Inferior parietal cortex (tissue), 1 donor: Measurements from ENCODE around the gene HDAC8.
"Not testable (repeated sequence)": the region's sequence is repeated elsewhere in the genome, so short reads cannot be mapped to it uniquely, and the experiment has no call there.

ENCODE experiments used
- DNase-seq: peaks from one replicate; pipeline ENCODE4 v3.0.0-alpha.2; 2016; ENCODE audit errors: extremely low spot score

The HDAC8 gene

GRCh38 chrX:72461288-72461687 is 111.4 kb downstream of the HDAC8 start:
- no peak for DNase-seq

GRCh38 chrX:72460715-72461114 is 111.9 kb downstream of the HDAC8 start:
- DNase-seq, result no peak

- DNase-seq, result not testable (repeated sequence)
Observed at GRCh38 chrX:72449034-72449433, 123.6 kb downstream of the HDAC8 start.

- not testable (repeated sequence) for DNase-seq
Observed at GRCh38 chrX:72440764-72441163, 131.9 kb downstream of the HDAC8 start.

- no peak for DNase-seq
Observed at GRCh38 chrX:72436010-72436409, 136.6 kb downstream of the HDAC8 start.

- no peak for DNase-seq
Observed at GRCh38 chrX:72430405-72430968, 142.2 kb downstream of the HDAC8 start.

GRCh38 chrX:72421797-72422196 is 150.8 kb downstream of the HDAC8 start:
- no peak for DNase-seq

GRCh38 chrX:72409993-72410392 is 162.7 kb downstream of the HDAC8 start:
- DNase-seq, result no peak

GRCh38 chrX:72408885-72409284 is 163.8 kb downstream of the HDAC8 start:
- DNase-seq, result no peak

- DNase-seq, result not testable (repeated sequence)
Observed at GRCh38 chrX:72405136-72405535, 167.5 kb downstream of the HDAC8 start.

- no peak for DNase-seq
Observed at GRCh38 chrX:72402614-72403013, 170.0 kb downstream of the HDAC8 start.

- DNase-seq, result no peak
Observed at GRCh38 chrX:72399816-72400215, 172.8 kb downstream of the HDAC8 start.

GRCh38 chrX:72396117-72396516 is 176.5 kb downstream of the HDAC8 start:
- no peak for DNase-seq

GRCh38 chrX:72395237-72395636 is 177.4 kb downstream of the HDAC8 start:
- no peak for DNase-seq

- no peak for DNase-seq
Observed at GRCh38 chrX:72394518-72395170, 178.0 kb downstream of the HDAC8 start.

GRCh38 chrX:72393836-72394517 is 178.7 kb downstream of the HDAC8 start:
- DNase-seq, result no peak

GRCh38 chrX:72392816-72393800 is 179.5 kb downstream of the HDAC8 start:
- no peak for DNase-seq

- no peak for DNase-seq
Observed at GRCh38 chrX:72392042-72392441, 180.6 kb downstream of the HDAC8 start.

- DNase-seq, result no peak
Observed at GRCh38 chrX:72387247-72387646, 185.4 kb downstream of the HDAC8 start.

- DNase-seq, result no peak
Observed at GRCh38 chrX:72382202-72382595, 190.4 kb downstream of the HDAC8 start.

- no peak for DNase-seq
Observed at GRCh38 chrX:72381439-72382201, 191.0 kb downstream of the HDAC8 start.
